Kidney (tissue), 14 donors: Measurements from ENCODE around the gene QKI. TPM values are rescaled to one million over a fixed set of nuclear protein-coding genes. Genes with fewer than 3 reads are reported as not detected.

ENCODE experiments used
- DNase-seq, 5 donors: peaks; one replicate each; pipeline ENCODE4 v3.0.0-alpha.2; 2013 to 2020
- FAIRE-seq: peaks from 2 replicates; lab custom pipeline; 2012; peaks lifted over from hg19 to GRCh38; lab: Jason Lieb, UNC
- H3K27ac ChIP-seq, 2 donors: one replicate each; pipeline ENCODE4 v1.7.0; 2013; ENCODE audit warnings: low read depth in 2 of 2, low read length in 2 of 2, inconsistent platforms in 1 of 2
- H3K27me3 ChIP-seq: one replicate; pipeline ENCODE4 v1.7.1; 2013; ENCODE audit warnings: low read length, inconsistent platforms; ENCODE audit not compliant: control insufficient read depth, insufficient read depth
- H3K36me3 ChIP-seq, 3 donors: one replicate each; pipeline versions ENCODE4 v1.7.0 to v1.7.1; 2013; ENCODE audit warnings: low read length in 3 of 3, control low read depth in 1 of 3, inconsistent platforms in 1 of 3; ENCODE audit not compliant: insufficient read depth in 3 of 3, control insufficient read depth in 2 of 3
- H3K4me1 ChIP-seq, 3 donors: one replicate each; pipeline versions ENCODE4 v1.7.0 to v1.7.1; 2013; ENCODE audit warnings: low read length in 3 of 3, inconsistent platforms in 1 of 3, low read depth in 1 of 3; ENCODE audit not compliant: control insufficient read depth in 2 of 3, insufficient read depth in 2 of 3
- H3K4me3 ChIP-seq, 3 donors: one replicate each; pipeline versions ENCODE4 v1.7.0 to v1.8.1; 2013; ENCODE audit warnings: low read length in 3 of 3, control low read depth in 1 of 3, inconsistent platforms in 1 of 3
- H3K9ac ChIP-seq, 3 donors: one replicate each; pipeline versions ENCODE4 v1.7.0 to v1.7.1; 2013; ENCODE audit warnings: low read length in 3 of 3, control low read depth in 1 of 3, inconsistent platforms in 1 of 3
- H3K9me3 ChIP-seq, 3 donors: one replicate each; pipeline versions ENCODE4 v1.7.0 to v1.7.1; 2013; ENCODE audit warnings: low read length in 3 of 3, control low read depth in 1 of 3, inconsistent platforms in 1 of 3; ENCODE audit not compliant: control insufficient read depth in 2 of 3, insufficient read depth in 1 of 3
- CTCF ChIP-seq: IDR thresholded peaks from 3 replicates; pipeline ENCODE4 v1.5.1; 2012; ENCODE audit warnings: mild to moderate bottlenecking, moderate library complexity, borderline replicate concordance; ENCODE audit not compliant: insufficient read depth; ENCODE audit errors: extremely low read depth
- intact Hi-C: fragments of 100-400 bp; cut with DNase I; formaldehyde crosslinking; loops from one replicate; pipeline ENCODE4 v1.11.1; 2022
- polyA plus RNA-seq: library from polyadenylated mRNA; stranded (reverse); fragments of 350-450 nt; fragmentation: Illumina TruSeq; extraction: RNeasy Lipid Tissue Mini Kit (QIAGEN cat#74804); gene quantifications from one replicate; pipeline ENCODE4 v1.2.3, GENCODE V29; 2014; ENCODE audit warnings: low read depth, low replicate concordance; ENCODE audit not compliant: insufficient read depth
- total RNA-seq: library from RNA; stranded (reverse); fragmentation: NEBNext Ultra II Directional; extraction: Animal tissue kit (Norgen Biotek cat#: 25700); gene quantifications from one replicate; pipeline ENCODE4 v1.2.1, GENCODE V29; 2021
- donor health status: control.
- donor health status: control.
- donor health status: control.
- donor health status: control.
- donor health status: control.
- donor health status: DM: yes; HTN: yes; CAD: no.
- donor health status: Normal renal cell carcinoma (clear cell type).

The QKI gene
- total and polyA plus RNA-seq, 2 donors from 2014 or later, result 17.6 to 121 TPM

- Histone ChIP-seq H3K9me3 (no peaks in the 10 kb centered on the region), H3K4me3 (no peak overlapping the region), H3K27me3 (no peaks in the 10 kb centered on the region), H3K36me3 (no peaks in the 10 kb centered on the region), H3K9ac (no peak overlapping the region), H3K4me1 (peaks cover 0 to 2% (median 0%) of the 10 kb centered on the region in 3 donors), H3K27ac (no peak overlapping the region)
- FAIRE-seq (no peak), DNase-seq (no peak)
- TF ChIP-seq CTCF, result no peak
- intact Hi-C loops, result no loop called here
Measured at GRCh38 chr6:163489584-163489983, 75.1 kb downstream of the QKI start.

- Histone ChIP-seq H3K4me1 (no peaks in the 10 kb centered on the region), H3K9ac (no peak overlapping the region), H3K27ac (peak overlapping the region in 1 of 2 donors; percentile 23), H3K36me3 (no peaks in the 10 kb centered on the region), H3K27me3 (no peaks in the 10 kb centered on the region), H3K9me3 (no peaks in the 10 kb centered on the region), H3K4me3 (no peak overlapping the region)
- TF ChIP-seq CTCF, result no peak
- DNase-seq (peak; percentile 39 to 78 (median 69)), FAIRE-seq (peak; percentile 95)
- intact Hi-C loops, result no loop called here
Measured at GRCh38 chr6:163490826-163491577, 76.5 kb downstream of the QKI start.

GRCh38 chr6:163491737-163492300 lies 77.3 kb downstream of the QKI start:
- DNase-seq (peak in 2 of 5 donors; percentile 3 to 8), FAIRE-seq (no peak)
- H3K4me3 ChIP-seq, result no peak overlapping the region
- no peaks in the 10 kb centered on the region for H3K4me1 ChIP-seq
- no peak for TF ChIP-seq CTCF
- no peak overlapping the region for H3K27ac ChIP-seq
- H3K9ac ChIP-seq, result no peak overlapping the region
- H3K9me3 ChIP-seq, result no peaks in the 10 kb centered on the region
- intact Hi-C loops, result no loop called here
- no peaks in the 10 kb centered on the region for H3K27me3 ChIP-seq
- no peaks in the 10 kb centered on the region for H3K36me3 ChIP-seq
